GM19328 (cell line): ENCODE data around the gene STX8.
A peak's percentile ranks its signal among the peaks of the same experiment; 100 is the strongest.
"Not testable (repeated sequence)": the region's sequence is repeated elsewhere in the genome, so short reads cannot be mapped to it uniquely, and the experiment has no call there.

ENCODE experiments used
- ATAC-seq: cut with Tn5 transposase; IDR thresholded peaks from one replicate; pipeline ENCODE4 v1.9.1; 2021; ENCODE audit warnings: mild to moderate bottlenecking, moderate library complexity; ENCODE audit not compliant: unreplicated experiment

Gene STX8

GRCh38 chr17:9575381-9576101, at the start of gene STX8:
Gene STX8 (minus strand): TSS chr17:9575820. CDS start chr17:9575808, 12 bp downstream.
- ATAC-seq, result peak; percentile 71

GRCh38 chr17:9622961-9623360, 47.3 kb upstream of the STX8 start:
- ATAC-seq, result no peak

- ATAC-seq, result no peak
Observed at GRCh38 chr17:9615486-9615885, 39.9 kb upstream of the STX8 start.

GRCh38 chr17:9612006-9612405, 36.4 kb upstream of the STX8 start:
- ATAC-seq, result no peak

GRCh38 chr17:9611557-9611956, 35.9 kb upstream of the STX8 start:
- no peak for ATAC-seq

- not testable (repeated sequence) for ATAC-seq
Observed at GRCh38 chr17:9607058-9607457, 31.4 kb upstream of the STX8 start.

GRCh38 chr17:9606453-9606852, 30.8 kb upstream of the STX8 start:
- ATAC-seq, result no peak

- ATAC-seq, result not testable (repeated sequence)
Observed at GRCh38 chr17:9604583-9604982, 29.0 kb upstream of the STX8 start.

GRCh38 chr17:9598661-9599060, 23.0 kb upstream of the STX8 start:
- ATAC-seq, result no peak

GRCh38 chr17:9597638-9598037, 22.0 kb upstream of the STX8 start:
- not testable (repeated sequence) for ATAC-seq

- no peak for ATAC-seq
Observed at GRCh38 chr17:9594065-9594464, 18.4 kb upstream of the STX8 start.

GRCh38 chr17:9587969-9588656, 12.5 kb upstream of the STX8 start:
- no peak for ATAC-seq

- ATAC-seq, result no peak
Observed at GRCh38 chr17:9577373-9577709, 1.7 kb upstream of the STX8 start.

- no peak for ATAC-seq
Observed at GRCh38 chr17:9576521-9577372, 1.1 kb upstream of the STX8 start, which contains the start of gene CFAP52. Gene CFAP52 (plus strand): TSS chr17:9576642. CDS start chr17:9576696, 54 bp downstream.

GRCh38 chr17:9571201-9571600, 4.4 kb downstream of the STX8 start:
- no peak for ATAC-seq

GRCh38 chr17:9568957-9569588, 6.5 kb downstream of the STX8 start:
- ATAC-seq, result no peak

GRCh38 chr17:9568004-9568403, 7.6 kb downstream of the STX8 start:
- ATAC-seq, result no peak

GRCh38 chr17:9566739-9567138, 8.9 kb downstream of the STX8 start:
- not testable (repeated sequence) for ATAC-seq

- no peak for ATAC-seq
Observed at GRCh38 chr17:9566067-9566466, 9.6 kb downstream of the STX8 start.

GRCh38 chr17:9564104-9564503, 11.5 kb downstream of the STX8 start:
- no peak for ATAC-seq

- no peak for ATAC-seq
Observed at GRCh38 chr17:9557857-9558256, 17.8 kb downstream of the STX8 start.
